B cell (primary cell): Measurements from ENCODE around the gene JPT2. TPM values are rescaled to one million over a fixed set of nuclear protein-coding genes. Genes with fewer than 3 reads are reported as not detected.

Experiments
- ATAC-seq: fragments of 200-7000 bp; cut with Tn5 transposase; one replicate; pipeline ENCODE4 v1.10.0; 2021; ENCODE audit warnings: low read depth, mild to moderate bottlenecking, moderate number of reproducible peaks, moderate library complexity
- CTCF ChIA-PET: fragments of 350-600 bp; sonication (Branson Sonifier 250); formaldehyde crosslinking; loops from one replicate; lab custom pipeline; 2021; ENCODE audit warnings: antibody characterized with exemption, inconsistent platforms; lab: Charles Lee
- POLR2A ChIA-PET: fragments of 350-600 bp; sonication (Branson Sonifier 250); formaldehyde crosslinking; loops from one replicate; lab custom pipeline; 2021; ENCODE audit warnings: antibody characterized with exemption; lab: Charles Lee
- DNase-seq: peaks from one replicate; pipeline ENCODE4 v3.0.0; 2013
- H2AFZ ChIP-seq: 2 replicates; pipeline ENCODE4 v1.6.1; 2012; ENCODE audit warnings: mild to moderate bottlenecking, low read depth, low read length; ENCODE audit not compliant: insufficient read depth, poor library complexity, severe bottlenecking
- H3K27ac ChIP-seq, 2 donors: 1 replicate in 1 of 2; 2 replicates in 1 of 2; pipeline ENCODE4 v1.5.1; 2012 to 2013; ENCODE audit warnings: low read length in 2 of 2, mild to moderate bottlenecking in 2 of 2, moderate library complexity in 1 of 2
- H3K27me3 ChIP-seq, 4 experiments: fragments of 200-600 bp in 1 of 4; sonication (generic) in 1 of 4; replicated peaks in 1 of 4; 1 replicate in 2 of 4; 2 replicates in 2 of 4; pipeline versions ENCODE4 v1.6.1 to v1.7.0; 2013 to 2016; ENCODE audit warnings: low read length in 3 of 4, mild to moderate bottlenecking in 2 of 4, mixed read lengths in 1 of 4, moderate library complexity in 1 of 4; ENCODE audit not compliant: insufficient read depth in 4 of 4, control insufficient read depth in 3 of 4; ENCODE audit errors: control extremely low read depth in 1 of 4
- H3K36me3 ChIP-seq, 2 experiments: replicated peaks in 1 of 2; 1 replicate in 1 of 2; 2 replicates in 1 of 2; pipeline versions ENCODE4 v1.6.1 to v1.7.1; 2013; ENCODE audit warnings: low read length in 1 of 2; ENCODE audit not compliant: insufficient read depth in 2 of 2, control insufficient read depth in 1 of 2; ENCODE audit errors: control extremely low read depth in 1 of 2, extremely low read depth in 1 of 2
- H3K4me1 ChIP-seq, 2 donors: fragments of 200-600 bp in 1 of 2; sonication (generic) in 1 of 2; 1 replicate in 1 of 2; 2 replicates in 1 of 2; pipeline versions ENCODE4 v1.5.1 to v1.6.1; 2013 to 2017; ENCODE audit warnings: low read length in 2 of 2; ENCODE audit not compliant: control insufficient read depth in 2 of 2, insufficient read depth in 2 of 2
- H3K4me2 ChIP-seq: replicated peaks from 2 replicates; pipeline ENCODE3; 2012; ENCODE audit warnings: mild to moderate bottlenecking, low read depth, low read length; ENCODE audit not compliant: poor library complexity, severe bottlenecking
- H3K4me3 ChIP-seq, 5 experiments: fragments of 200-600 bp in 1 of 5; sonication (generic) in 1 of 5; 1 replicate in 3 of 5; 2 replicates in 2 of 5; pipeline versions ENCODE4 v1.5.1 to v1.7.0; 2011 to 2016; ENCODE audit warnings: low read length in 4 of 5, mild to moderate bottlenecking in 4 of 5, low read depth in 2 of 5, control low read depth in 1 of 5, moderate library complexity in 1 of 5; ENCODE audit not compliant: insufficient read depth in 1 of 5; ENCODE audit errors: control extremely low read depth in 1 of 5, extremely low read depth in 1 of 5
- H3K79me2 ChIP-seq: fragments of 200-600 bp; sonication (generic); one replicate; pipeline ENCODE4 v1.6.0; 2016; ENCODE audit warnings: low read length; ENCODE audit not compliant: control insufficient read depth, insufficient read depth
- H3K9ac ChIP-seq: fragments of 200-600 bp; sonication (generic); 2 replicates; pipeline ENCODE4 v1.6.1; 2017; ENCODE audit warnings: mild to moderate bottlenecking, low read length, moderate library complexity
- H3K9me3 ChIP-seq, 3 donors: one replicate each; pipeline versions ENCODE4 v1.6.1 to v1.7.1; 2013; ENCODE audit warnings: low read length in 2 of 3; ENCODE audit not compliant: control insufficient read depth in 2 of 3, insufficient read depth in 1 of 3; ENCODE audit errors: control extremely low read depth in 1 of 3
- H4K20me1 ChIP-seq: 2 replicates; pipeline ENCODE4 v1.6.0; 2012; ENCODE audit warnings: mild to moderate bottlenecking, low read length; ENCODE audit not compliant: insufficient read depth, control insufficient read depth, poor library complexity, severe bottlenecking
- H3K27ac Mint-ChIP-seq: one replicate; pipeline ENCODE4 v1.8.0; 2021; ENCODE audit warnings: mixed read lengths
- H3K27me3 Mint-ChIP-seq: one replicate; pipeline ENCODE4 v1.8.0; 2021; ENCODE audit warnings: mixed read lengths
- H3K4me1 Mint-ChIP-seq: one replicate; pipeline ENCODE4 v1.8.0; 2021; ENCODE audit warnings: mixed read lengths
- H3K4me3 Mint-ChIP-seq: one replicate; pipeline ENCODE4 v1.8.0; 2021; ENCODE audit warnings: mixed read lengths
- H3K9me3 Mint-ChIP-seq: one replicate; pipeline ENCODE4 v1.8.0; 2022; ENCODE audit warnings: mixed read lengths; ENCODE audit not compliant: insufficient read depth
- EZH2 ChIP-seq: IDR thresholded peaks from 2 replicates; pipeline ENCODE4 v1.6.1; 2012; ENCODE audit warnings: borderline replicate concordance, low read depth, mild to moderate bottlenecking, moderate library complexity, low read length; ENCODE audit not compliant: insufficient read depth, poor library complexity, severe bottlenecking
- WGBS: methylation state at CpG from one replicate; pipeline ENCODE4 v1.1.5; 2013; ENCODE audit warnings: missing lambda C conversion rate; ENCODE audit not compliant: insufficient coverage; 5-methylcytosine and 5-hydroxymethylcytosine counted together
- intact Hi-C: fragments of 100-400 bp; cut with micrococcal nuclease; formaldehyde crosslinking; loops from one replicate; pipeline ENCODE4 v1.10.0; 2022
- polyA plus RNA-seq: library from polyadenylated mRNA; depleted of rRNA; stranded (reverse); fragments of >200 nt; gene quantifications from 2 replicates; pipeline ENCODE4 v1.2.3, GENCODE V29; 2012
- total RNA-seq, 2 donors: library from RNA; stranded (reverse); fragments of 120-200 nt in 1 of 2; gene quantifications; 1 replicate in 1 of 2; 2 replicates in 1 of 2; pipeline versions ENCODE4 v1.2.3 to v1.2.4, GENCODE V29; 2013 to 2022
- TF ChIP-seq, protein P1 (sequence below): fragments of 200-600 bp; IDR thresholded peaks from one replicate; pipeline ENCODE4 v1.8.0; 2022; ENCODE audit warnings: antibody characterized with exemption, mild to moderate bottlenecking

JPT2 gene
- total and polyA plus RNA-seq, 2 donors (not counting 1 experiment from before 2014, with no cell fraction given) = 10.7 to 45.7 TPM

DNA sequence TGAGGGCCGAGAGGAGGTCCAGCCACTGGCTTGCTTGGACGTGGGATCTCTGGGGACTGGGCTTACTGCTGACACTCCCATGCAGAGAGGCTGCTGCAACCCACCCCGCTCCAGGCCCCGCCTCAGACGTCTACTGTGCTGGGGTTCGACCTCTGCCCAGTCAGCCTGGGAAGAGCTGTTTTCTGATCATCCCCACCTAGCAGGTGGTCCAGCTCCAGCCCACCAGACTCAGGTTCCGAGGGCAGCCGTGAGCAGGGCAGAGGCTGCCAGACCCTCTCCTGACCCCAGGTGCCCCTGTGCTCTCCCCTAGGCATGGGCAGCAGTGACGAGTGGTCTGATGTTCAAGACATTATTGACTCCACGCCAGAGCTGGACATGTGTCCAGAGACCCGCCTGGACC is 69.9 kb downstream of the JPT2 start:
- WGBS = 99% methylated on average over 11 of the region's 11 CpGs
- no peak overlapping the region for H3K27ac ChIP-seq
- H3K4me2 ChIP-seq = no peak overlapping the region
- no peak for TF ChIP-seq EZH2
- TF ChIP-seq, protein P1, sequence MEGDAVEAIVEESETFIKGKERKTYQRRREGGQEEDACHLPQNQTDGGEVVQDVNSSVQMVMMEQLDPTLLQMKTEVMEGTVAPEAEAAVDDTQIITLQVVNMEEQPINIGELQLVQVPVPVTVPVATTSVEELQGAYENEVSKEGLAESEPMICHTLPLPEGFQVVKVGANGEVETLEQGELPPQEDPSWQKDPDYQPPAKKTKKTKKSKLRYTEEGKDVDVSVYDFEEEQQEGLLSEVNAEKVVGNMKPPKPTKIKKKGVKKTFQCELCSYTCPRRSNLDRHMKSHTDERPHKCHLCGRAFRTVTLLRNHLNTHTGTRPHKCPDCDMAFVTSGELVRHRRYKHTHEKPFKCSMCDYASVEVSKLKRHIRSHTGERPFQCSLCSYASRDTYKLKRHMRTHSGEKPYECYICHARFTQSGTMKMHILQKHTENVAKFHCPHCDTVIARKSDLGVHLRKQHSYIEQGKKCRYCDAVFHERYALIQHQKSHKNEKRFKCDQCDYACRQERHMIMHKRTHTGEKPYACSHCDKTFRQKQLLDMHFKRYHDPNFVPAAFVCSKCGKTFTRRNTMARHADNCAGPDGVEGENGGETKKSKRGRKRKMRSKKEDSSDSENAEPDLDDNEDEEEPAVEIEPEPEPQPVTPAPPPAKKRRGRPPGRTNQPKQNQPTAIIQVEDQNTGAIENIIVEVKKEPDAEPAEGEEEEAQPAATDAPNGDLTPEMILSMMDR = no peak
- H4K20me1 ChIP-seq = peaks cover 48% of the 10 kb centered on the region
- no peak for ATAC-seq
- no peaks in the 10 kb centered on the region for H3K27me3 ChIP-seq
- Mint-ChIP-seq H3K4me1 (no peaks in the 10 kb centered on the region), H3K27me3 (no peaks in the 10 kb centered on the region), H3K27ac (no peak overlapping the region), H3K9me3 (no peaks in the 10 kb centered on the region), H3K4me3 (no peak overlapping the region)
- peaks cover 42% of the 10 kb centered on the region for H3K79me2 ChIP-seq
- intact Hi-C loops = no loop called here
- no peak overlapping the region for H2AFZ ChIP-seq
- no peaks in the 10 kb centered on the region for H3K4me1 ChIP-seq
- no peaks in the 10 kb centered on the region for H3K9me3 ChIP-seq
- peaks cover 0 to 75% of the 10 kb centered on the region in 2 experiments for H3K36me3 ChIP-seq
- CTCF ChIA-PET = no interaction called here
- DNase-seq = no peak
- H3K9ac ChIP-seq = no peak overlapping the region
- H3K4me3 ChIP-seq = no peak overlapping the region
- POLR2A ChIA-PET = no interaction called here

DNA sequence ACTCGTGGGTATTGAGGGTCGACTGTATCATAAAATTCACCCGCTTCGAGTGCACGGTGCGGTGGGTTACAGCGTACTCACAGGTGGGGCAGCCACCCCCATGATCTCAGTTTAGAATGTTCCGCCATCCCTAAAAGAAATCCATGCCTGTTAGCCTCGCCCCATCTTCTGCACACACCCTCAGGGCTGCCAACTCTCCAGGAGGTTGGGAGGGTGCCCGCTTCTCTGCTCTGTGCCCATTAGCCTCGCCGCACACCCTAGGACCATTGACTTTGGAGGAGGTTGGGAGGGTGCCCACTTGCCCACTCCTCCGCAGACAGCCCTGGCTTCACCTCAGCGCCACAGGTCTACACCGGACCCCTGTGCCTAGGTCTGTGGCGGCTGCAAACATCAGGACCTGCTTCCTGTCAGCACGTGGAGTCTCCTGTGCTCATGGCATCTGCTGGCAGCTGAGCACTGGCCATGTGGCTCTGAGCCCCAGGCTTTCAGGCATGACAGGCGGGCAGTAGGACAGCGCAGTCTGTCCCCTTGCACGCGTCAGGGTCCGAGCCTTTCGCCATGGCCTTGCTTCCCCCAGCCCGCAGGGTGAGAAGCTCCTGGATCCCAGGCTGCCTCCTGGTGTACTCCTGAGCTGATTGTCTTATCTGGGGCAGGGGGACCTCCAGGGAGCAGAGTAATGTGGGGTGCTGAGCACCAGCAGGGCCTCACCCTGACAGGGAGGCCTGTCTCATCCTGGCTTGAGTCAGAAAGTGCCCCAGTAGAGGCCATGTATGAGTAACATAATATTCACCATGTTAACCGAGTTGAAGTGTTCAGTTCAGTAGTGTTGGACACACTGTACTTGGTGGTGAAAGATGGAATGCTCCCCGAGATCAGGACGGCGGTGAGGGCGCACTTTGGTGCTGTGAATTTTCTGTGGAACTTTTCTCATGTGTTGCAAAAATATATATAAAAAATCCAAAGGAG is 71.4 kb downstream of the JPT2 start:
- H3K4me1 Mint-ChIP-seq = no peaks in the 10 kb centered on the region
- ATAC-seq (no peak), DNase-seq (no peak)
- Histone ChIP-seq H3K4me1 (no peaks in the 10 kb centered on the region), H3K27me3 (no peaks in the 10 kb centered on the region), H4K20me1 (peaks cover 35% of the 10 kb centered on the region), H3K4me3 (no peak overlapping the region), H3K9me3 (no peaks in the 10 kb centered on the region), H3K36me3 (peaks cover 0 to 68% of the 10 kb centered on the region in 2 experiments), H2AFZ (no peak overlapping the region), H3K9ac (no peak overlapping the region), H3K27ac (no peak overlapping the region), H3K79me2 (peaks cover 29% of the 10 kb centered on the region), H3K4me2 (no peak overlapping the region)
- 96% methylated on average over 17 of the region's 29 CpGs for WGBS
- ChIA-PET CTCF (no interaction called here), POLR2A (no interaction called here)
- H3K27me3 Mint-ChIP-seq = no peaks in the 10 kb centered on the region
- TF ChIP-seq, protein P1 = no peak
- TF ChIP-seq EZH2 = no peak
- H3K9me3 Mint-ChIP-seq = no peaks in the 10 kb centered on the region
- no peak overlapping the region for H3K4me3 Mint-ChIP-seq
- no peak overlapping the region for H3K27ac Mint-ChIP-seq
- intact Hi-C loops = no loop called here
